B cell (primary cell): ENCODE measurements around the gene RTL9. TPM values are rescaled to one million over a fixed set of nuclear protein-coding genes. Genes with fewer than 3 reads are reported as not detected.

Experiments used
- ATAC-seq: fragments of 200-7000 bp; cut with Tn5 transposase; one replicate; pipeline ENCODE4 v1.10.0; 2021; ENCODE audit warnings: low read depth, mild to moderate bottlenecking, moderate number of reproducible peaks, moderate library complexity
- CTCF ChIA-PET: fragments of 350-600 bp; sonication (Branson Sonifier 250); formaldehyde crosslinking; loops from one replicate; lab custom pipeline; 2021; ENCODE audit warnings: antibody characterized with exemption, inconsistent platforms; lab: Charles Lee
- POLR2A ChIA-PET: fragments of 350-600 bp; sonication (Branson Sonifier 250); formaldehyde crosslinking; loops from one replicate; lab custom pipeline; 2021; ENCODE audit warnings: antibody characterized with exemption; lab: Charles Lee
- DNase-seq: peaks from one replicate; pipeline ENCODE4 v3.0.0; 2013
- H2AFZ ChIP-seq: 2 replicates; pipeline ENCODE4 v1.6.1; 2012; ENCODE audit warnings: mild to moderate bottlenecking, low read depth, low read length; ENCODE audit not compliant: insufficient read depth, poor library complexity, severe bottlenecking
- H3K27ac ChIP-seq, 2 donors: 1 replicate in 1 of 2; 2 replicates in 1 of 2; pipeline ENCODE4 v1.5.1; 2012 to 2013; ENCODE audit warnings: low read length in 2 of 2, mild to moderate bottlenecking in 2 of 2, moderate library complexity in 1 of 2
- H3K27me3 ChIP-seq, 4 experiments: fragments of 200-600 bp in 1 of 4; sonication (generic) in 1 of 4; replicated peaks in 1 of 4; 1 replicate in 2 of 4; 2 replicates in 2 of 4; pipeline versions ENCODE4 v1.6.1 to v1.7.0; 2013 to 2016; ENCODE audit warnings: low read length in 3 of 4, mild to moderate bottlenecking in 2 of 4, mixed read lengths in 1 of 4, moderate library complexity in 1 of 4; ENCODE audit not compliant: insufficient read depth in 4 of 4, control insufficient read depth in 3 of 4; ENCODE audit errors: control extremely low read depth in 1 of 4
- H3K36me3 ChIP-seq, 2 experiments: replicated peaks in 1 of 2; 1 replicate in 1 of 2; 2 replicates in 1 of 2; pipeline versions ENCODE4 v1.6.1 to v1.7.1; 2013; ENCODE audit warnings: low read length in 1 of 2; ENCODE audit not compliant: insufficient read depth in 2 of 2, control insufficient read depth in 1 of 2; ENCODE audit errors: control extremely low read depth in 1 of 2, extremely low read depth in 1 of 2
- H3K4me1 ChIP-seq, 2 donors: fragments of 200-600 bp in 1 of 2; sonication (generic) in 1 of 2; 1 replicate in 1 of 2; 2 replicates in 1 of 2; pipeline versions ENCODE4 v1.5.1 to v1.6.1; 2013 to 2017; ENCODE audit warnings: low read length in 2 of 2; ENCODE audit not compliant: control insufficient read depth in 2 of 2, insufficient read depth in 2 of 2
- H3K4me2 ChIP-seq: replicated peaks from 2 replicates; pipeline ENCODE3; 2012; ENCODE audit warnings: mild to moderate bottlenecking, low read depth, low read length; ENCODE audit not compliant: poor library complexity, severe bottlenecking
- H3K4me3 ChIP-seq, 5 experiments: fragments of 200-600 bp in 1 of 5; sonication (generic) in 1 of 5; 1 replicate in 3 of 5; 2 replicates in 2 of 5; pipeline versions ENCODE4 v1.5.1 to v1.7.0; 2011 to 2016; ENCODE audit warnings: low read length in 4 of 5, mild to moderate bottlenecking in 4 of 5, low read depth in 2 of 5, control low read depth in 1 of 5, moderate library complexity in 1 of 5; ENCODE audit not compliant: insufficient read depth in 1 of 5; ENCODE audit errors: control extremely low read depth in 1 of 5, extremely low read depth in 1 of 5
- H3K79me2 ChIP-seq: fragments of 200-600 bp; sonication (generic); one replicate; pipeline ENCODE4 v1.6.0; 2016; ENCODE audit warnings: low read length; ENCODE audit not compliant: control insufficient read depth, insufficient read depth
- H3K9ac ChIP-seq: fragments of 200-600 bp; sonication (generic); 2 replicates; pipeline ENCODE4 v1.6.1; 2017; ENCODE audit warnings: mild to moderate bottlenecking, low read length, moderate library complexity
- H3K9me3 ChIP-seq, 3 donors: one replicate each; pipeline versions ENCODE4 v1.6.1 to v1.7.1; 2013; ENCODE audit warnings: low read length in 2 of 3; ENCODE audit not compliant: control insufficient read depth in 2 of 3, insufficient read depth in 1 of 3; ENCODE audit errors: control extremely low read depth in 1 of 3
- H4K20me1 ChIP-seq: 2 replicates; pipeline ENCODE4 v1.6.0; 2012; ENCODE audit warnings: mild to moderate bottlenecking, low read length; ENCODE audit not compliant: insufficient read depth, control insufficient read depth, poor library complexity, severe bottlenecking
- H3K27ac Mint-ChIP-seq: one replicate; pipeline ENCODE4 v1.8.0; 2021; ENCODE audit warnings: mixed read lengths
- H3K27me3 Mint-ChIP-seq: one replicate; pipeline ENCODE4 v1.8.0; 2021; ENCODE audit warnings: mixed read lengths
- H3K4me1 Mint-ChIP-seq: one replicate; pipeline ENCODE4 v1.8.0; 2021; ENCODE audit warnings: mixed read lengths
- H3K4me3 Mint-ChIP-seq: one replicate; pipeline ENCODE4 v1.8.0; 2021; ENCODE audit warnings: mixed read lengths
- H3K9me3 Mint-ChIP-seq: one replicate; pipeline ENCODE4 v1.8.0; 2022; ENCODE audit warnings: mixed read lengths; ENCODE audit not compliant: insufficient read depth
- CTCF ChIP-seq: fragments of 200-600 bp; IDR thresholded peaks from one replicate; pipeline ENCODE4 v1.8.0; 2022; ENCODE audit warnings: antibody characterized with exemption, mild to moderate bottlenecking
- EZH2 ChIP-seq: IDR thresholded peaks from 2 replicates; pipeline ENCODE4 v1.6.1; 2012; ENCODE audit warnings: borderline replicate concordance, low read depth, mild to moderate bottlenecking, moderate library complexity, low read length; ENCODE audit not compliant: insufficient read depth, poor library complexity, severe bottlenecking
- WGBS: methylation state at CpG from one replicate; pipeline ENCODE4 v1.1.5; 2013; ENCODE audit warnings: missing lambda C conversion rate; ENCODE audit not compliant: insufficient coverage; 5-methylcytosine and 5-hydroxymethylcytosine counted together
- intact Hi-C: fragments of 100-400 bp; cut with micrococcal nuclease; formaldehyde crosslinking; loops from one replicate; pipeline ENCODE4 v1.10.0; 2022
- polyA plus RNA-seq: library from polyadenylated mRNA; depleted of rRNA; stranded (reverse); fragments of >200 nt; gene quantifications from 2 replicates; pipeline ENCODE4 v1.2.3, GENCODE V29; 2012
- total RNA-seq, 2 donors: library from RNA; stranded (reverse); fragments of 120-200 nt in 1 of 2; gene quantifications; 1 replicate in 1 of 2; 2 replicates in 1 of 2; pipeline versions ENCODE4 v1.2.3 to v1.2.4, GENCODE V29; 2013 to 2022

The RTL9 gene
- total and polyA plus RNA-seq, 2 donors (not counting 1 experiment from before 2014, with no cell fraction given): not detected

DNA sequence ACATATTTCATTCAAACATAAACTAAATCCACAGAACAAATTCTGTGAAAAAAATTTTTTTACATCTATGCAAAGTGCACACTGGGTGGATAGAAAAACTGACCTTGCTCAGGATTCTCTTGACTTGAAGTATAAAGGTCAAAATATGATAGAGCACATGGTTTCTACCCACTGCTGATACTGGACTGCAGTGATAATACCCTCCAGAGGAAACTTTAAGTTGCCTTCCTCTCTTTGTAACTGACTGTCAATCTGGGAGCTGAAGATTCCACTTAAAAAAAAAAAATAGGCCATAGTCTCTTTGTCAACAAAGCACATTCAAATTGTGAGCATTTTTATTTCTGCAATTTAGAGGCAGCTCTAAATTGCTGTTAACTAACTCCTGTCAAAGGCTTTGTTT is 37.6 kb upstream of the RTL9 start:
- H3K27ac Mint-ChIP-seq: no peak overlapping the region
- ATAC-seq (no peak), DNase-seq (no peak)
- Histone ChIP-seq H3K36me3 (no peaks in the 10 kb centered on the region), H3K27ac (no peak overlapping the region), H4K20me1 (no peaks in the 10 kb centered on the region), H3K4me1 (peaks cover 4 to 10% of the 10 kb centered on the region in 2 donors), H3K79me2 (peaks cover 14% of the 10 kb centered on the region), H3K9me3 (peaks cover 0 to 3% (median 0%) of the 10 kb centered on the region in 3 donors), H2AFZ (no peak overlapping the region), H3K27me3 (no peaks in the 10 kb centered on the region), H3K4me2 (no peak overlapping the region), H3K9ac (no peak overlapping the region), H3K4me3 (no peak overlapping the region)
- H3K4me1 Mint-ChIP-seq: peaks cover 17% of the 10 kb centered on the region
- no peaks in the 10 kb centered on the region for H3K9me3 Mint-ChIP-seq
- CTCF ChIA-PET: no interaction called here
- H3K4me3 Mint-ChIP-seq: no peak overlapping the region
- no peaks in the 10 kb centered on the region for H3K27me3 Mint-ChIP-seq
- intact Hi-C loops: no loop called here
- POLR2A ChIA-PET: no interaction called here
- TF ChIP-seq CTCF: no peak
- no peak for TF ChIP-seq EZH2

DNA sequence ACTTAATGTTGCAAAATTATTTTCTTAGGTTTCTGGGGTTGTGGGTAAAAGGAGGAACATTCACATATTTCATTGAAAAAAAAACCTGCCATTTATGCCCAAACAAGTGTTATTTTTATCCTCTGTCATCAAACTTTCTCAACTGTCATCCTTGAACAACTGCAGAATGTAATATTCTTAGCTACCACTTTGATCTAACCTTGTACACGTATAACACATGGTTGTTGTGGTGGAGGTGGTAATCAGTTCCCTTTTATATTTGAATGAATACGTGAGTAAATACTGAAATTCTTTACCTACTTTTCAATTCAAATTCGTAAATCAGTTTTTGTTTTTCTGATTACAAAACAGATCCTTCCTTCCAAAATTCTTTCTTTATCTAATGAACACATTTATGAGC is 37.0 kb upstream of the RTL9 start:
- no peak overlapping the region for H3K4me3 ChIP-seq
- no peaks in the 10 kb centered on the region for H4K20me1 ChIP-seq
- no CpG with 5 or more reads among the region's 3 CpGs for WGBS
- peaks cover 14% of the 10 kb centered on the region for H3K4me1 Mint-ChIP-seq
- H3K9me3 Mint-ChIP-seq: no peaks in the 10 kb centered on the region
- H3K79me2 ChIP-seq: peaks cover 13% of the 10 kb centered on the region
- H3K4me2 ChIP-seq: no peak overlapping the region
- ATAC-seq (no peak), DNase-seq (peak; percentile 46)
- no peak overlapping the region for H3K4me3 Mint-ChIP-seq
- H3K27ac ChIP-seq: no peak overlapping the region
- H3K9ac ChIP-seq: no peak overlapping the region
- no peak for TF ChIP-seq CTCF
- no peak for TF ChIP-seq EZH2
- intact Hi-C loops: no loop called here
- ChIA-PET CTCF (interaction anchor here (0.6 kb wide), 1 partner anchor 1410 kb away, joined by 3 read pairs; no protein-coding TSS in a partner anchor), POLR2A (no interaction called here)
- no peaks in the 10 kb centered on the region for H3K27me3 Mint-ChIP-seq
- H2AFZ ChIP-seq: no peak overlapping the region
- peaks cover 0 to 4% (median 0%) of the 10 kb centered on the region in 3 donors for H3K9me3 ChIP-seq
- no peak overlapping the region for H3K27ac Mint-ChIP-seq
- H3K36me3 ChIP-seq: no peaks in the 10 kb centered on the region
- no peaks in the 10 kb centered on the region for H3K27me3 ChIP-seq
- peaks cover 4 to 7% of the 10 kb centered on the region in 2 donors for H3K4me1 ChIP-seq
